GM12878 (cell line): ENCODE data around the gene GTF2A1.

ENCODE experiments used
- BRCA1 ChIP-seq: IDR thresholded peaks from 2 replicates; pipeline ENCODE4 v1.6.1; 2011; ENCODE audit warnings: low read depth, low read length, improper control_type of control experiment
- CHD2 ChIP-seq: IDR thresholded peaks from 2 replicates; pipeline ENCODE4 v1.6.1; 2011; ENCODE audit warnings: low read depth, low read length, improper control_type of control experiment, borderline replicate concordance
- EP300 ChIP-seq, 2 experiments: fragments of 150-350 bp in 1 of 2; IDR thresholded peaks; 2 replicates each; pipeline ENCODE4 v1.6.1; 2011 to 2012; ENCODE audit warnings: low read depth in 2 of 2, low read length in 2 of 2, borderline replicate concordance in 1 of 2, improper control_type of control experiment in 1 of 2, inconsistent platforms in 1 of 2; ENCODE audit not compliant: control insufficient read depth in 1 of 2
- MYC ChIP-seq: IDR thresholded peaks from 2 replicates; pipeline ENCODE4 v1.6.1; 2011; ENCODE audit warnings: mild to moderate bottlenecking, low read length, moderate library complexity, inconsistent platforms; ENCODE audit not compliant: insufficient read depth, insufficient replicate concordance, insufficient read length, severe bottlenecking
- NFIC ChIP-seq: IDR thresholded peaks from 2 replicates; pipeline ENCODE4 v1.6.1; 2012; ENCODE audit warnings: low read depth, mild to moderate bottlenecking, inconsistent platforms, low read length, moderate library complexity
- NRF1 ChIP-seq: conservative IDR thresholded peaks from 2 replicates; pipeline ENCODE4 v1.6.1; 2011; ENCODE audit warnings: mild to moderate bottlenecking, low read depth, low read length, improper control_type of control experiment
- SPI1 ChIP-seq: IDR thresholded peaks from 2 replicates; pipeline ENCODE4 v1.6.1; 2011; ENCODE audit warnings: low read depth, mild to moderate bottlenecking, low read length, moderate library complexity, borderline replicate concordance; ENCODE audit not compliant: insufficient read depth
- TCF12 ChIP-seq: IDR thresholded peaks from 2 replicates; pipeline ENCODE4 v1.6.1; 2011; ENCODE audit warnings: low read depth, mild to moderate bottlenecking, low read length
- USF1 ChIP-seq: IDR thresholded peaks from 2 replicates; pipeline ENCODE4 v1.6.1; 2011; ENCODE audit warnings: borderline replicate concordance, low read depth, mild to moderate bottlenecking, moderate library complexity, mixed read lengths, low read length; ENCODE audit not compliant: insufficient read depth; ENCODE audit errors: extremely low read length
- ZSCAN29 ChIP-seq: fragments of 450-650 bp; IDR thresholded peaks from 2 replicates; pipeline ENCODE4 v1.6.1; 2017; ENCODE audit warnings: mild to moderate bottlenecking, moderate library complexity
- TF ChIP-seq, protein P1 (sequence below), 3 experiments: IDR thresholded peaks in 2 of 3; conservative IDR thresholded peaks in 1 of 3; 2 replicates each; pipeline ENCODE4 v1.5.1; 2011; ENCODE audit warnings: low read depth in 3 of 3, low read length in 3 of 3, mild to moderate bottlenecking in 3 of 3, control low read depth in 2 of 3, moderate library complexity in 2 of 3, inconsistent platforms in 1 of 3, mixed read lengths in 1 of 3; ENCODE audit not compliant: control insufficient read depth in 2 of 3, insufficient read depth in 1 of 3; ENCODE audit errors: extremely low read depth in 1 of 3

GRCh38 chr14:81224222-81224621 is 3.5 kb upstream of the GTF2A1 start:
- no peak for TF ChIP-seq TCF12
- TF ChIP-seq SPI1: no peak
- TF ChIP-seq USF1: no peak
- no peak for TF ChIP-seq BRCA1
- no peak for TF ChIP-seq MYC
- TF ChIP-seq ZSCAN29: no peak
- no peak for TF ChIP-seq CHD2
- TF ChIP-seq EP300 (IDR thresholded peaks at IDR 0.05; ENCODE audit: borderline replicate concordance in 1 of 2, control insufficient read depth in 1 of 2, low read depth in 2 of 2, low read length in 2 of 2): no peak
- TF ChIP-seq, protein P1, sequence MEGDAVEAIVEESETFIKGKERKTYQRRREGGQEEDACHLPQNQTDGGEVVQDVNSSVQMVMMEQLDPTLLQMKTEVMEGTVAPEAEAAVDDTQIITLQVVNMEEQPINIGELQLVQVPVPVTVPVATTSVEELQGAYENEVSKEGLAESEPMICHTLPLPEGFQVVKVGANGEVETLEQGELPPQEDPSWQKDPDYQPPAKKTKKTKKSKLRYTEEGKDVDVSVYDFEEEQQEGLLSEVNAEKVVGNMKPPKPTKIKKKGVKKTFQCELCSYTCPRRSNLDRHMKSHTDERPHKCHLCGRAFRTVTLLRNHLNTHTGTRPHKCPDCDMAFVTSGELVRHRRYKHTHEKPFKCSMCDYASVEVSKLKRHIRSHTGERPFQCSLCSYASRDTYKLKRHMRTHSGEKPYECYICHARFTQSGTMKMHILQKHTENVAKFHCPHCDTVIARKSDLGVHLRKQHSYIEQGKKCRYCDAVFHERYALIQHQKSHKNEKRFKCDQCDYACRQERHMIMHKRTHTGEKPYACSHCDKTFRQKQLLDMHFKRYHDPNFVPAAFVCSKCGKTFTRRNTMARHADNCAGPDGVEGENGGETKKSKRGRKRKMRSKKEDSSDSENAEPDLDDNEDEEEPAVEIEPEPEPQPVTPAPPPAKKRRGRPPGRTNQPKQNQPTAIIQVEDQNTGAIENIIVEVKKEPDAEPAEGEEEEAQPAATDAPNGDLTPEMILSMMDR (IDR thresholded peaks at IDR 0.05 in 2 of 3, conservative IDR thresholded peaks at IDR 0.05 in 1 of 3; ENCODE audit: control insufficient read depth in 2 of 3, extremely low read depth in 1 of 3, insufficient read depth in 1 of 3, low read depth in 3 of 3, low read length in 3 of 3): no peak
- TF ChIP-seq NFIC: no peak
- no peak for TF ChIP-seq NRF1
